HCT116 (cell line): Measurements from ENCODE around the gene SOST. TPM values are rescaled to one million over a fixed set of nuclear protein-coding genes. Genes with fewer than 3 reads are reported as not detected.

Source experiments
- ATAC-seq: fragments of 200-7000 bp; cut with Tn5 transposase; 2 replicates; pipeline ENCODE4 v1.9.1; 2020; ENCODE audit warnings: mild to moderate bottlenecking, moderate library complexity
- Bru-seq: library from RNA; stranded (reverse); fragments of 400-500 nt; gene quantifications from one replicate; lab custom pipeline; 2021; lab: Mats Ljungman, UMichigan
- BruChase-seq, 2 experiments: library from RNA; stranded (reverse); fragments of 400-500 nt; gene quantifications; one replicate each; lab custom pipeline; 2021; lab: Mats Ljungman, UMichigan
- BruUV-seq: library from RNA; stranded (reverse); fragments of 400-500 nt; replicated peaks from 2 replicates; lab custom pipeline; 2021; lab: Mats Ljungman, UMichigan
- CTCF ChIA-PET: fragments of 300-600 bp; sonication (Branson Sonifier 250); formaldehyde crosslinking; loops from one replicate; lab custom pipeline; 2021; ENCODE audit warnings: antibody characterized with exemption; lab: Charles Lee
- POLR2A ChIA-PET: fragments of 300-600, 350-600 bp; sonication (Branson Sonifier 250); formaldehyde crosslinking; loops from one replicate; lab custom pipeline; 2021; ENCODE audit warnings: antibody characterized with exemption; lab: Charles Lee
- RAD21 ChIA-PET, 2 experiments: fragments of 300-600 bp; sonication (Branson Sonifier 250); formaldehyde crosslinking; loops; one replicate each; lab custom pipeline; 2023; ENCODE audit warnings: low total read pairs in 2 of 2; ENCODE audit not compliant: uncharacterized antibody in 2 of 2, unreplicated experiment in 2 of 2, low non-redundant PET in 1 of 2; lab: Charles Lee
- DNase-seq: peaks from one replicate; pipeline ENCODE4 v3.0.0-alpha.2; 2010; ENCODE audit warnings: low read depth, low spot score
- H2AFZ ChIP-seq: fragments of 200-600 bp; shearing (Covaris generic), sonication (generic); 2 replicates; pipeline ENCODE4 v1.6.1; 2017; ENCODE audit warnings: low read depth, mixed run types, mixed read lengths, antibody characterized with exemption, low read length; ENCODE audit not compliant: poor library complexity, severe bottlenecking
- H3K27ac ChIP-seq: 2 replicates; pipeline ENCODE4 v1.5.1; 2012; ENCODE audit warnings: low read depth, low read length
- H3K27me3 ChIP-seq: fragments of 200-600 bp; sonication (generic); 2 replicates; pipeline ENCODE4 v1.6.1; 2016; ENCODE audit warnings: mixed run types, low read length, mixed read lengths; ENCODE audit not compliant: insufficient read depth
- H3K36me3 ChIP-seq, 2 experiments: fragments of 200-500 bp in 1 of 2; fragments of 200-600 bp in 1 of 2; sonication (Bioruptor generic) in 1 of 2; sonication (generic) in 1 of 2; 2 replicates each; pipeline versions ENCODE4 v1.5.1 to v1.6.1; 2014 to 2016; ENCODE audit warnings: low read length in 2 of 2, inconsistent platforms in 1 of 2, mixed read lengths in 1 of 2, mixed run types in 1 of 2; ENCODE audit not compliant: insufficient read depth in 2 of 2, control insufficient read depth in 1 of 2
- H3K4me1 ChIP-seq, 2 experiments: fragments of 200-600 bp in 1 of 2; sonication (generic) in 1 of 2; 2 replicates each; pipeline versions ENCODE4 v1.5.1 to v1.6.1; 2012 to 2017; ENCODE audit warnings: low read length in 2 of 2, inconsistent platforms in 1 of 2, mild to moderate bottlenecking in 1 of 2, mixed read lengths in 1 of 2, mixed run types in 1 of 2, moderate library complexity in 1 of 2; ENCODE audit not compliant: insufficient read depth in 2 of 2, control insufficient read depth in 1 of 2
- H3K4me2 ChIP-seq: fragments of 200-600 bp; sonication (generic); 2 replicates; pipeline ENCODE4 v1.6.1; 2017; ENCODE audit warnings: mixed run types, low read length, mixed read lengths
- H3K4me3 ChIP-seq, 2 experiments: fragments of 200-600 bp in 1 of 2; sonication (generic) in 1 of 2; replicated peaks in 1 of 2; 2 replicates each; pipeline ENCODE4 v1.5.1; 2011 to 2016; ENCODE audit warnings: low read length in 2 of 2, control low read depth in 1 of 2, low read depth in 1 of 2, mild to moderate bottlenecking in 1 of 2, mixed read lengths in 1 of 2, mixed run types in 1 of 2
- H3K79me2 ChIP-seq: fragments of 200-600 bp; sonication (generic); 2 replicates; pipeline ENCODE4 v1.6.1; 2017; ENCODE audit warnings: mild to moderate bottlenecking, mixed run types, low read length, moderate library complexity, mixed read lengths; ENCODE audit not compliant: insufficient read depth
- H3K9ac ChIP-seq: fragments of 200-600 bp; sonication (generic); 2 replicates; pipeline ENCODE4 v1.6.1; 2016; ENCODE audit warnings: low read length, mixed read lengths
- H3K9me2 ChIP-seq: fragments of 200-600 bp; sonication (generic), shearing (Covaris generic); 2 replicates; pipeline ENCODE4 v1.6.1; 2017; ENCODE audit warnings: mixed run types, mild to moderate bottlenecking, moderate library complexity; ENCODE audit not compliant: insufficient read depth
- H3K9me3 ChIP-seq, 2 experiments: fragments of 200-500 bp in 1 of 2; fragments of 200-600 bp in 1 of 2; sonication (Bioruptor generic) in 1 of 2; sonication (generic) in 1 of 2; 2 replicates each; pipeline ENCODE4 v1.6.1; 2014 to 2017; ENCODE audit warnings: low read length in 2 of 2, mixed read lengths in 2 of 2, inconsistent platforms in 1 of 2, low read depth in 1 of 2, mild to moderate bottlenecking in 1 of 2, mixed run types in 1 of 2, moderate library complexity in 1 of 2; ENCODE audit not compliant: control insufficient read depth in 1 of 2, insufficient read depth in 1 of 2
- H4K20me1 ChIP-seq: fragments of 200-600 bp; sonication (generic), shearing (Covaris generic); 2 replicates; pipeline ENCODE4 v1.6.1; 2017; ENCODE audit warnings: mixed run types, mild to moderate bottlenecking, moderate library complexity; ENCODE audit not compliant: insufficient read depth
- ATF3 ChIP-seq: IDR thresholded peaks from 2 replicates; pipeline ENCODE4 v1.6.1; 2012
- CEBPB ChIP-seq: IDR thresholded peaks from 2 replicates; pipeline ENCODE4 v1.6.1; 2012; ENCODE audit warnings: low read depth
- EZH2 ChIP-seq: fragments of 200-600 bp; sonication (generic); IDR thresholded peaks from 2 replicates; pipeline ENCODE4 v1.6.1; 2017; ENCODE audit warnings: antibody characterized with exemption, mixed run types
- EZH2phosphoT487 ChIP-seq: fragments of 200-600 bp; IDR thresholded peaks from 2 replicates; pipeline ENCODE4 v1.6.1; 2018; ENCODE audit warnings: antibody characterized with exemption, borderline replicate concordance
- POLR2A ChIP-seq: IDR thresholded peaks from 2 replicates; pipeline ENCODE4 v1.7.0; 2011; ENCODE audit warnings: borderline replicate concordance; ENCODE audit not compliant: insufficient read depth, insufficient read length; ENCODE audit errors: extremely low read depth
- RAD21 ChIP-seq: IDR thresholded peaks from 2 replicates; pipeline ENCODE4 v1.6.1; 2012; ENCODE audit warnings: low read depth, mild to moderate bottlenecking
- SIN3A ChIP-seq: IDR thresholded peaks from 2 replicates; pipeline ENCODE4 v1.6.1; 2012; ENCODE audit warnings: low read depth
- SP1 ChIP-seq: IDR thresholded peaks from 2 replicates; pipeline ENCODE4 v1.6.1; 2012; ENCODE audit warnings: low read depth
- SRF ChIP-seq: IDR thresholded peaks from 2 replicates; pipeline ENCODE4 v1.6.1; 2012; ENCODE audit warnings: low read depth
- TCF7L2 ChIP-seq: IDR thresholded peaks from 2 replicates; pipeline ENCODE4 v1.7.0; 2011; ENCODE audit warnings: borderline replicate concordance, inconsistent platforms; ENCODE audit not compliant: insufficient read depth, insufficient read length; ENCODE audit errors: extremely low read depth
- intact Hi-C: fragments of 100-400 bp; cut with micrococcal nuclease; formaldehyde crosslinking; loops from 2 replicates; pipeline ENCODE4 v1.10.0; 2022
- long read RNA-seq: library from polyadenylated mRNA; unstranded; transcript quantifications from one replicate; pipeline ENCODE4 v2.0.0, GENCODE V29; 2021; ENCODE audit not compliant: unreplicated experiment
- polyA plus RNA-seq: library from polyadenylated mRNA; unstranded; fragments of >200 nt; gene quantifications from 2 replicates; pipeline ENCODE4 v1.2.1, GENCODE V29; 2012; ENCODE audit warnings: missing spikeins
- total RNA-seq: library from RNA; stranded (reverse); gene quantifications from one replicate; pipeline ENCODE4 v1.2.1, GENCODE V29; 2021; ENCODE audit not compliant: unreplicated experiment
- TF ChIP-seq, protein P1 (sequence below): IDR thresholded peaks from 2 replicates; pipeline ENCODE4 v1.6.1; 2012; ENCODE audit warnings: low read depth

SOST gene
- not detected for total RNA-seq
- polyA plus RNA-seq = not detected in 2 replicates
- not detected for Bru-seq, nascent RNA
- not detected for BruChase-seq, experiment 1, labeled RNA remaining after a 6-hour chase
- not detected for BruChase-seq, experiment 2, labeled RNA remaining after a 2-hour chase
- long read RNA-seq = 0 reads

- Histone ChIP-seq H3K9me2 (no peaks in the 10 kb centered on the region), H3K9ac (no peak within 1 kb of the TSS), H3K27ac (no peak within 1 kb of the TSS), H4K20me1 (no peaks in the 10 kb centered on the region), H3K4me2 (no peak within 1 kb of the TSS), H3K36me3 (no peaks in the 10 kb centered on the region), H3K4me1 (peaks cover 0 to 12% of the 10 kb centered on the region in 2 experiments; a peak in 2 of 4 replicates), H3K9me3 (no peaks in the 10 kb centered on the region), H2AFZ (no peak within 1 kb of the TSS), H3K4me3 (no peak within 1 kb of the TSS)
- no TSS peak for BruUV-seq
- RAD21 ChIA-PET = interaction anchor here (2.5 to 2.8 kb wide), 2 partner anchors 64 kb away, joined by 11 to 15 read pairs; no protein-coding TSS in a partner anchor
- POLR2A ChIA-PET = no interaction called here
- CTCF ChIA-PET = interaction anchor here (2.4 to 7.6 kb wide), 2 partner anchors 63 to 182 kb away, joined by 19 to 158 read pairs; no protein-coding TSS in a partner anchor
- intact Hi-C loops = no loop called here
- DNase-seq (no peak), ATAC-seq (no peak)
- TF ChIP-seq EZH2 = no peak
- TF ChIP-seq, protein P1, sequence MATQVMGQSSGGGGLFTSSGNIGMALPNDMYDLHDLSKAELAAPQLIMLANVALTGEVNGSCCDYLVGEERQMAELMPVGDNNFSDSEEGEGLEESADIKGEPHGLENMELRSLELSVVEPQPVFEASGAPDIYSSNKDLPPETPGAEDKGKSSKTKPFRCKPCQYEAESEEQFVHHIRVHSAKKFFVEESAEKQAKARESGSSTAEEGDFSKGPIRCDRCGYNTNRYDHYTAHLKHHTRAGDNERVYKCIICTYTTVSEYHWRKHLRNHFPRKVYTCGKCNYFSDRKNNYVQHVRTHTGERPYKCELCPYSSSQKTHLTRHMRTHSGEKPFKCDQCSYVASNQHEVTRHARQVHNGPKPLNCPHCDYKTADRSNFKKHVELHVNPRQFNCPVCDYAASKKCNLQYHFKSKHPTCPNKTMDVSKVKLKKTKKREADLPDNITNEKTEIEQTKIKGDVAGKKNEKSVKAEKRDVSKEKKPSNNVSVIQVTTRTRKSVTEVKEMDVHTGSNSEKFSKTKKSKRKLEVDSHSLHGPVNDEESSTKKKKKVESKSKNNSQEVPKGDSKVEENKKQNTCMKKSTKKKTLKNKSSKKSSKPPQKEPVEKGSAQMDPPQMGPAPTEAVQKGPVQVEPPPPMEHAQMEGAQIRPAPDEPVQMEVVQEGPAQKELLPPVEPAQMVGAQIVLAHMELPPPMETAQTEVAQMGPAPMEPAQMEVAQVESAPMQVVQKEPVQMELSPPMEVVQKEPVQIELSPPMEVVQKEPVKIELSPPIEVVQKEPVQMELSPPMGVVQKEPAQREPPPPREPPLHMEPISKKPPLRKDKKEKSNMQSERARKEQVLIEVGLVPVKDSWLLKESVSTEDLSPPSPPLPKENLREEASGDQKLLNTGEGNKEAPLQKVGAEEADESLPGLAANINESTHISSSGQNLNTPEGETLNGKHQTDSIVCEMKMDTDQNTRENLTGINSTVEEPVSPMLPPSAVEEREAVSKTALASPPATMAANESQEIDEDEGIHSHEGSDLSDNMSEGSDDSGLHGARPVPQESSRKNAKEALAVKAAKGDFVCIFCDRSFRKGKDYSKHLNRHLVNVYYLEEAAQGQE = no peak
- TF ChIP-seq CEBPB = no peak
- no peak for TF ChIP-seq TCF7L2
- no peak for TF ChIP-seq EZH2phosphoT487
- TF ChIP-seq ATF3 = no peak
- no peak for TF ChIP-seq SP1
- TF ChIP-seq SIN3A = no peak
- TF ChIP-seq RAD21 = no peak
- TF ChIP-seq POLR2A = no peak
- TF ChIP-seq SRF = no peak
- TF ChIP-seq, all 23 proteins: peak for 0
- H3K27me3 ChIP-seq = no peaks in the 10 kb centered on the region
- H3K79me2 ChIP-seq = no peaks in the 10 kb centered on the region
Measured at GRCh38 chr17:43758497-43759174, at the start of gene SOST. TSS of gene SOST (minus strand) at chr17:43758791. CDS start at chr17:43758741, 50 bp downstream.
